Measurements from ENCODE around the gene VSX2.

DNA sequence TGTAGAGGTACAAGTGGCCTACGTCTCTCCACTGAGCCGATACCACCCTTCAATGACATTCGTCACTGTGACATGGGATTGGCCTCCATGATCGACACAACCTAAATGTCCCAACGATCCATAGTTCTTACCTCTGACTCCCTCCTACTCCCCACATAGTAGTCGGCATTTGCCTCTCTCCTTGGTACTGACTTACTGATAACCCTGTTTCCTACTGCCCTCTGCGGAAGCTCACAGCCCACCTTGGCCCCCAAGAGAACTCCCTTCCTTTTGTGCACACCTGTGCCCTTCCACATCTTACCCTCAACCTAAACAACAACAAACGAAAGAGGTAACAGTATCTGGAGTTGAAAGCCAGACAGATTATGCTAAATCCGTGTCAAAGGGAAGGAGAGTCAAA, 23.9 kb downstream of the VSX2 start:
- TF ChIP-seq POLR2AphosphoS5 (IDR thresholded peaks at IDR 0.05) = no peak
- TF ChIP-seq, protein P1, sequence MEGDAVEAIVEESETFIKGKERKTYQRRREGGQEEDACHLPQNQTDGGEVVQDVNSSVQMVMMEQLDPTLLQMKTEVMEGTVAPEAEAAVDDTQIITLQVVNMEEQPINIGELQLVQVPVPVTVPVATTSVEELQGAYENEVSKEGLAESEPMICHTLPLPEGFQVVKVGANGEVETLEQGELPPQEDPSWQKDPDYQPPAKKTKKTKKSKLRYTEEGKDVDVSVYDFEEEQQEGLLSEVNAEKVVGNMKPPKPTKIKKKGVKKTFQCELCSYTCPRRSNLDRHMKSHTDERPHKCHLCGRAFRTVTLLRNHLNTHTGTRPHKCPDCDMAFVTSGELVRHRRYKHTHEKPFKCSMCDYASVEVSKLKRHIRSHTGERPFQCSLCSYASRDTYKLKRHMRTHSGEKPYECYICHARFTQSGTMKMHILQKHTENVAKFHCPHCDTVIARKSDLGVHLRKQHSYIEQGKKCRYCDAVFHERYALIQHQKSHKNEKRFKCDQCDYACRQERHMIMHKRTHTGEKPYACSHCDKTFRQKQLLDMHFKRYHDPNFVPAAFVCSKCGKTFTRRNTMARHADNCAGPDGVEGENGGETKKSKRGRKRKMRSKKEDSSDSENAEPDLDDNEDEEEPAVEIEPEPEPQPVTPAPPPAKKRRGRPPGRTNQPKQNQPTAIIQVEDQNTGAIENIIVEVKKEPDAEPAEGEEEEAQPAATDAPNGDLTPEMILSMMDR (IDR thresholded peaks at IDR 0.05) = no peak

All from prostate gland (tissue), 2 donors.